GM23338 (cell line): ENCODE measurements around the gene NCBP3. TPM values are rescaled to one million over a fixed set of nuclear protein-coding genes. Genes with fewer than 3 reads are reported as not detected.

Experiments
- ATAC-seq: fragments of 200-7000 bp; cut with Tn5 transposase; 3 replicates; pipeline ENCODE4 v1.9.1; 2020
- DNase-seq: peaks from one replicate; pipeline ENCODE4 v3.0.0-alpha.2; 2015; ENCODE audit warnings: low spot score
- H2AFZ ChIP-seq: fragments of 200-600 bp; sonication (generic); 2 replicates; pipeline ENCODE4 v1.8.0; 2016; ENCODE audit warnings: antibody characterized with exemption, mild to moderate bottlenecking, moderate library complexity
- H3F3A ChIP-seq: fragments of 200-600 bp; sonication (generic); replicated peaks from 2 replicates; pipeline ENCODE4 v1.8.0; 2017; ENCODE audit warnings: antibody characterized with exemption, mixed run types, low read depth
- H3K27ac ChIP-seq: fragments of 200-600 bp; sonication (generic); 2 replicates; pipeline ENCODE4 v1.6.1; 2016; ENCODE audit warnings: low read depth
- H3K27me3 ChIP-seq: fragments of 200-600 bp; sonication (generic); 2 replicates; pipeline ENCODE4 v1.8.0; 2016; ENCODE audit warnings: mild to moderate bottlenecking, mixed run types, moderate library complexity; ENCODE audit not compliant: insufficient read depth
- H3K36me3 ChIP-seq: fragments of 200-600 bp; sonication (generic); 2 replicates; pipeline ENCODE4 v1.8.0; 2016; ENCODE audit warnings: mild to moderate bottlenecking; ENCODE audit not compliant: insufficient read depth
- H3K4me1 ChIP-seq: fragments of 200-600 bp; sonication (generic); 2 replicates; pipeline ENCODE4 v1.8.0; 2016; ENCODE audit warnings: mild to moderate bottlenecking, moderate library complexity; ENCODE audit not compliant: insufficient read depth
- H3K4me2 ChIP-seq: fragments of 200-600 bp; sonication (generic); 2 replicates; pipeline ENCODE4 v1.7.1; 2017; ENCODE audit warnings: mixed run types
- H3K4me3 ChIP-seq: fragments of 200-600 bp; sonication (generic); 2 replicates; pipeline ENCODE4 v1.6.1; 2016; ENCODE audit warnings: mixed run types
- H3K79me2 ChIP-seq: fragments of 200-600 bp; sonication (generic); replicated peaks from 2 replicates; pipeline ENCODE4 v1.8.0; 2017; ENCODE audit warnings: mild to moderate bottlenecking; ENCODE audit not compliant: insufficient read depth
- H3K9me2 ChIP-seq: fragments of 200-600 bp; sonication (generic); 2 replicates; pipeline ENCODE4 v1.8.0; 2017; ENCODE audit not compliant: insufficient read depth
- H4K20me1 ChIP-seq: fragments of 200-600 bp; sonication (generic); replicated peaks from 2 replicates; pipeline ENCODE4 v1.8.0; 2017; ENCODE audit warnings: mild to moderate bottlenecking; ENCODE audit not compliant: insufficient read depth
- H3K27ac Mint-ChIP-seq: 2 replicates; pipeline ENCODE4 v1.8.0; 2020; ENCODE audit warnings: inconsistent platforms, mild to moderate bottlenecking, moderate library complexity, mixed read lengths
- H3K27me3 Mint-ChIP-seq: 3 replicates; pipeline ENCODE4 v1.8.0; 2022; ENCODE audit warnings: low read depth, mild to moderate bottlenecking, moderate library complexity, mixed read lengths, inconsistent platforms; ENCODE audit not compliant: insufficient read depth, poor library complexity
- H3K36me3 Mint-ChIP-seq: 3 replicates; pipeline ENCODE4 v1.8.0; 2021; ENCODE audit warnings: low read depth, mild to moderate bottlenecking, inconsistent platforms, moderate library complexity, mixed read lengths
- H3K4me1 Mint-ChIP-seq: 3 replicates; pipeline ENCODE4 v1.8.0; 2020; ENCODE audit warnings: mild to moderate bottlenecking, inconsistent platforms, mixed read lengths
- H3K4me3 Mint-ChIP-seq: 3 replicates; pipeline ENCODE4 v1.8.0; 2021; ENCODE audit warnings: moderate library complexity, mild to moderate bottlenecking, inconsistent platforms, mixed read lengths
- H3K9me3 Mint-ChIP-seq: 3 replicates; pipeline ENCODE4 v1.8.0; 2020; ENCODE audit warnings: moderate library complexity, mild to moderate bottlenecking, inconsistent platforms, mixed read lengths
- CREB1 ChIP-seq: fragments of 250-450 bp; sonication (Bioruptor Pico); IDR thresholded peaks from 2 replicates; pipeline ENCODE4 v1.5.0; 2020; ENCODE audit warnings: low read depth, mild to moderate bottlenecking, moderate library complexity
- EZH2 ChIP-seq: fragments of 200-600 bp; sonication (generic); IDR thresholded peaks from one replicate; pipeline ENCODE4 v1.8.0; 2017; ENCODE audit warnings: antibody characterized with exemption, mild to moderate bottlenecking, low read depth; ENCODE audit not compliant: unreplicated experiment
- EZH2phosphoT487 ChIP-seq: fragments of 200-600 bp; sonication (generic); IDR thresholded peaks from one replicate; pipeline ENCODE4 v1.8.1; 2018; ENCODE audit warnings: antibody characterized with exemption; ENCODE audit not compliant: unreplicated experiment
- JUNB ChIP-seq: IDR thresholded peaks from one replicate; pipeline ENCODE4 v1.6.1; 2016; ENCODE audit warnings: antibody characterized with exemption; ENCODE audit not compliant: unreplicated experiment
- NANOG ChIP-seq: IDR thresholded peaks from 2 replicates; pipeline ENCODE4 v1.6.1; 2016; ENCODE audit warnings: antibody characterized with exemption, borderline replicate concordance
- POLR2AphosphoS5 ChIP-seq: IDR thresholded peaks from 2 replicates; pipeline ENCODE4 v1.6.1; 2016; ENCODE audit warnings: antibody characterized with exemption, low read depth
- REST ChIP-seq: IDR thresholded peaks from one replicate; pipeline ENCODE4 v1.6.1; 2018; ENCODE audit warnings: antibody characterized with exemption; ENCODE audit not compliant: unreplicated experiment
- STAT1 ChIP-seq: IDR thresholded peaks from one replicate; pipeline ENCODE4 v1.6.1; 2016; ENCODE audit warnings: antibody characterized with exemption; ENCODE audit not compliant: unreplicated experiment
- ZNF114 ChIP-seq: fragments of 250-450 bp; sonication (Bioruptor Pico); IDR thresholded peaks from 2 replicates; pipeline ENCODE4 v1.5.0; 2020; ENCODE audit warnings: mild to moderate bottlenecking, moderate library complexity
- ZNF331 ChIP-seq: fragments of 250-450 bp; sonication (Bioruptor Pico); IDR thresholded peaks from 2 replicates; pipeline ENCODE4 v1.5.0; 2020; ENCODE audit warnings: low read depth, mild to moderate bottlenecking, moderate library complexity
- ZNF462 ChIP-seq: fragments of 250-450 bp; sonication (Bioruptor Pico); IDR thresholded peaks from 2 replicates; pipeline ENCODE4 v1.5.0; 2020; ENCODE audit warnings: mild to moderate bottlenecking, moderate library complexity
- polyA plus RNA-seq: library from polyadenylated mRNA; unstranded; fragments of >200 nt; fragmentation: Nextera tagmentation; extraction: Ambion mirVana; gene quantifications from 2 replicates; pipeline ENCODE4 v1.2.1, GENCODE V29; 2016
- total RNA-seq: library from RNA; depleted of rRNA; stranded (reverse); fragments of >200 nt; shearing (Covaris generic); gene quantifications from 2 replicates; pipeline ENCODE4 v1.2.3, GENCODE V29; 2014
- TF ChIP-seq, protein P1 (sequence below): IDR thresholded peaks from 2 replicates; pipeline ENCODE4 v1.6.1; 2016; ENCODE audit warnings: antibody characterized with exemption
- TF ChIP-seq, protein P2 (sequence below), 2 experiments: fragments of 200-600 bp in 1 of 2; sonication (generic) in 1 of 2; conservative IDR thresholded peaks; 2 replicates each; pipeline versions ENCODE4 v1.5.1 to v1.6.1; 2016 to 2017; ENCODE audit warnings: antibody characterized with exemption in 2 of 2, low read depth in 2 of 2, mild to moderate bottlenecking in 2 of 2, moderate library complexity in 1 of 2

NCBP3 gene
- total and polyA plus RNA-seq, 2 experiments from 2014 or later = 35.5 to 42.8 TPM

- no peak for DNase-seq
- H3K36me3 ChIP-seq = peaks cover 26% of the 10 kb centered on the region
- no peaks in the 10 kb centered on the region for H3K4me1 ChIP-seq
- Mint-ChIP-seq H3K27ac (no peak overlapping the region), H3K9me3 (no peaks in the 10 kb centered on the region; the same call in 2 of the 3 replicates), H3K36me3 (peaks cover 58% of the 10 kb centered on the region), H3K4me3 (no peak overlapping the region), H3K4me1 (no peaks in the 10 kb centered on the region), H3K27me3 (no peaks in the 10 kb centered on the region)
- no peak overlapping the region for H2AFZ ChIP-seq
- H3F3A ChIP-seq = no peaks in the 10 kb centered on the region; the same call in 1 of the 2 replicates
- no peaks in the 10 kb centered on the region for H3K27me3 ChIP-seq
- H3K4me3 ChIP-seq = no peak overlapping the region
- no peaks in the 10 kb centered on the region for H3K9me2 ChIP-seq
- TF ChIP-seq CREB1 (CRISPR knock-in tag) = no peak
- no peak for TF ChIP-seq ZNF114 (CRISPR knock-in tag)
- no peak for TF ChIP-seq ZNF331 (CRISPR knock-in tag)
- TF ChIP-seq JUNB = no peak
- no peak for TF ChIP-seq REST
- TF ChIP-seq, protein P1, sequence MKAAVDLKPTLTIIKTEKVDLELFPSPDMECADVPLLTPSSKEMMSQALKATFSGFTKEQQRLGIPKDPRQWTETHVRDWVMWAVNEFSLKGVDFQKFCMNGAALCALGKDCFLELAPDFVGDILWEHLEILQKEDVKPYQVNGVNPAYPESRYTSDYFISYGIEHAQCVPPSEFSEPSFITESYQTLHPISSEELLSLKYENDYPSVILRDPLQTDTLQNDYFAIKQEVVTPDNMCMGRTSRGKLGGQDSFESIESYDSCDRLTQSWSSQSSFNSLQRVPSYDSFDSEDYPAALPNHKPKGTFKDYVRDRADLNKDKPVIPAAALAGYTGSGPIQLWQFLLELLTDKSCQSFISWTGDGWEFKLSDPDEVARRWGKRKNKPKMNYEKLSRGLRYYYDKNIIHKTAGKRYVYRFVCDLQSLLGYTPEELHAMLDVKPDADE = no peak
- no peak for TF ChIP-seq STAT1
- no peak for TF ChIP-seq EZH2phosphoT487
- TF ChIP-seq ZNF462 (CRISPR knock-in tag) = no peak
- TF ChIP-seq, protein P2, sequence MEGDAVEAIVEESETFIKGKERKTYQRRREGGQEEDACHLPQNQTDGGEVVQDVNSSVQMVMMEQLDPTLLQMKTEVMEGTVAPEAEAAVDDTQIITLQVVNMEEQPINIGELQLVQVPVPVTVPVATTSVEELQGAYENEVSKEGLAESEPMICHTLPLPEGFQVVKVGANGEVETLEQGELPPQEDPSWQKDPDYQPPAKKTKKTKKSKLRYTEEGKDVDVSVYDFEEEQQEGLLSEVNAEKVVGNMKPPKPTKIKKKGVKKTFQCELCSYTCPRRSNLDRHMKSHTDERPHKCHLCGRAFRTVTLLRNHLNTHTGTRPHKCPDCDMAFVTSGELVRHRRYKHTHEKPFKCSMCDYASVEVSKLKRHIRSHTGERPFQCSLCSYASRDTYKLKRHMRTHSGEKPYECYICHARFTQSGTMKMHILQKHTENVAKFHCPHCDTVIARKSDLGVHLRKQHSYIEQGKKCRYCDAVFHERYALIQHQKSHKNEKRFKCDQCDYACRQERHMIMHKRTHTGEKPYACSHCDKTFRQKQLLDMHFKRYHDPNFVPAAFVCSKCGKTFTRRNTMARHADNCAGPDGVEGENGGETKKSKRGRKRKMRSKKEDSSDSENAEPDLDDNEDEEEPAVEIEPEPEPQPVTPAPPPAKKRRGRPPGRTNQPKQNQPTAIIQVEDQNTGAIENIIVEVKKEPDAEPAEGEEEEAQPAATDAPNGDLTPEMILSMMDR (conservative IDR thresholded peaks at IDR 0.05; ENCODE audit: low read depth in 2 of 2) = no peak
- no peak for TF ChIP-seq NANOG
- no peak for TF ChIP-seq POLR2AphosphoS5
- TF ChIP-seq EZH2 = no peak
- H3K79me2 ChIP-seq = peaks cover 40% of the 10 kb centered on the region
- H3K4me2 ChIP-seq = no peak overlapping the region
- H3K27ac ChIP-seq = no peak overlapping the region
- H4K20me1 ChIP-seq = peaks cover 18% of the 10 kb centered on the region
- no peak for ATAC-seq
Observed at GRCh38 chr17:3828151-3828851, 17.7 kb downstream of the NCBP3 start.
